ENCODE measurements around the gene UBE2V1.
"Not testable (repeated sequence)": the region's sequence is repeated elsewhere in the genome, so short reads cannot be mapped to it uniquely, and the experiment has no call there.

The UBE2V1 gene

DNA sequence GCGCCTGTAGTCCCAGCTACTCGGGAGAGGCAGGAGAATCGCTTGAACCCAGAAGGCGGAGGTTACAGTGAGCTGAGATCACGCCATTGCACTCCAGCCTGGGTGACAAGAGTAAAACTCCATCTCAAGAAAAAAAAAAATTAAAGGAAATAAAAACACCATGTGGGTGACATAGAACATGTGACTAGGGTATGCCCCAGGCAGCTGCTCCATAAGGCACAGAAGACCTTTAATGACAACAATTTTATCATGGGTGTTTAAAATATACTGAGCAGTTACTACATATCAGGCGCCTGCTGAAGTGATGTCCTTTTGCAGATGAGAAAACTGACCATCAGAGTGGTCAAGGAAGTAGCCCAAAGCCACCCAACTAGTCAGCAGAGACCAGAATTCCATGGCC lies 32.6 kb upstream of the UBE2V1 start:
- H3K4me1 ChIP-seq (ENCODE audit: insufficient read depth, low read length): peaks cover 36% of the 10 kb centered on the region
- H3K4me3 ChIP-seq (ENCODE audit: low read depth in 1 of 2, low read length in 2 of 2): no peak overlapping the region
- peaks cover 31% of the 10 kb centered on the region for H3K36me3 ChIP-seq (ENCODE audit: insufficient read depth, low read length)
- no peaks in the 10 kb centered on the region for H3K27me3 ChIP-seq (ENCODE audit: control insufficient read depth in 1 of 2, insufficient read depth in 2 of 2, low read length in 2 of 2)
- H3K9me3 ChIP-seq (ENCODE audit: low read length): no peaks in the 10 kb centered on the region
- no peak overlapping the region for H3K27ac ChIP-seq (ENCODE audit: low read depth, low read length)
- no peak overlapping the region for H3K9ac ChIP-seq (ENCODE audit: low read length)

DNA sequence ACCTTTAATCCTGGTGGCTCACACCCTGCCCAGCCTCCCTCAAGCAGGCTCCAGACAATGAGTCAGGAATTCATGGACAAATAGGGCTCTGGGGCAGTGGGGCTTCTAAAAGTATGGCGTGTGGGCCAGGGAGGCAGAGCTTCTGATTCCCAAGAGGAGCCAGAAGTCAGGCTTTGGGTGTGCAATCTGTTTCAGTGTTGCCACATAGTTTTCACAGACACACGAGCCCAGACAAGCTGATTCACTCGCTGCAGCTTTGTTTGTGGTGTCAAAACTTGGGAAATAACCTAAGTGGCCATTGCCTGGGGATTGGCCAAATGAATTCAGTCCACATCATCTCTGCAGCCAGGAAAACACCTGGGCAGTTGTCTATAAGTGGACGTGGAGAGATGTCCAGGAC lies 31.4 kb upstream of the UBE2V1 start:
- Histone ChIP-seq H3K9ac (ENCODE audit: low read length) (no peak overlapping the region), H3K4me3 (ENCODE audit: low read depth in 1 of 2, low read length in 2 of 2) (no peak overlapping the region), H3K9me3 (ENCODE audit: low read length) (no peaks in the 10 kb centered on the region), H3K27me3 (ENCODE audit: control insufficient read depth in 1 of 2, insufficient read depth in 2 of 2, low read length in 2 of 2) (no peaks in the 10 kb centered on the region), H3K27ac (ENCODE audit: low read depth, low read length) (no peak overlapping the region), H3K4me1 (ENCODE audit: insufficient read depth, low read length) (peaks cover 25% of the 10 kb centered on the region), H3K36me3 (ENCODE audit: insufficient read depth, low read length) (peaks cover 35% of the 10 kb centered on the region)

GRCh38 chr20:50142812-50143211 lies 29.9 kb upstream of the UBE2V1 start:
- Histone ChIP-seq H3K27me3 (ENCODE audit: control insufficient read depth in 1 of 2, insufficient read depth in 2 of 2, low read length in 2 of 2) (no peaks in the 10 kb centered on the region), H3K9me3 (ENCODE audit: low read length) (no peaks in the 10 kb centered on the region), H3K36me3 (ENCODE audit: insufficient read depth, low read length) (peaks cover 28% of the 10 kb centered on the region), H3K9ac (ENCODE audit: low read length) (no peak overlapping the region), H3K4me3 (ENCODE audit: low read depth in 1 of 2, low read length in 2 of 2) (no peak overlapping the region), H3K4me1 (ENCODE audit: insufficient read depth, low read length) (peaks cover 27% of the 10 kb centered on the region), H3K27ac (ENCODE audit: low read depth, low read length) (no peak overlapping the region)

DNA sequence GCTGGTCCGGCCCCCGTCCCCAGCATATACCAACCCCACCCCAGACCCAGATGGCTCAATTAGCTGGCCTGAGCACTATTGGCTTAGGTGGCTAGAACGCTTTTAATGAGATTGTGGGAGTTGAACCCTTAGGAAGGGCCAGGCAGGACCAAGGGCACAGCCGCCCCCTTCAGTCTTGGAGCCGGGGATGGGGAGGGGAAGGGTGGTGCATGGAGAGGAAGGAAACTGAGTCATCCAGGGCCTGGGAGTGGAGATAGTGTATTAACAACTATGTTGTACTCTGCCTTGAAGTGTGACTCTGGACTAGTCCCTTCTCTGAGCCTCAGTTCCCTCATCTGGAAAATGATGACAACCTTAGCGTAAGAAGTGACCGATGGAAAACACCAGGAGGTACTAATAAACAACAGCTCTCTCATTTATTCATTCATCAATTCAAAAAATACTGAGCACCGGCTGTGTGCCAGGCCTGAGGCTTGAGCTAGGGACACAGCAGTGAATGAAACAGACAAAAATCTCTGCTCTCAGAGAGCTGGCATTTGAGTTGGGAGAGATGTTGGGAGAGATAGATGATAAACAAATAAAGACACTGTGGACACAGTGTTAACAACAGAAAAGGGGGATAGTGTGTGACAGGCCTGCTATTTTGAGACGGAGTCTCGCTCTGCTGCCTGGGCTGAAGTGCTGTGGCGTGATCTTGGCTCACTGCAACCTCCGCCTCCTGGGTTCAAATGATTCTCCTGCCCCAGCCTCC lies 29.0 kb upstream of the UBE2V1 start:
- Histone ChIP-seq H3K27me3 (ENCODE audit: control insufficient read depth in 1 of 2, insufficient read depth in 2 of 2, low read length in 2 of 2) (no peaks in the 10 kb centered on the region), H3K4me3 (ENCODE audit: low read depth in 1 of 2, low read length in 2 of 2) (no peak overlapping the region), H3K9ac (ENCODE audit: low read length) (no peak overlapping the region), H3K27ac (ENCODE audit: low read depth, low read length) (no peak overlapping the region), H3K36me3 (ENCODE audit: insufficient read depth, low read length) (peaks cover 28% of the 10 kb centered on the region), H3K4me1 (ENCODE audit: insufficient read depth, low read length) (peaks cover 25% of the 10 kb centered on the region), H3K9me3 (ENCODE audit: low read length) (no peaks in the 10 kb centered on the region)

DNA sequence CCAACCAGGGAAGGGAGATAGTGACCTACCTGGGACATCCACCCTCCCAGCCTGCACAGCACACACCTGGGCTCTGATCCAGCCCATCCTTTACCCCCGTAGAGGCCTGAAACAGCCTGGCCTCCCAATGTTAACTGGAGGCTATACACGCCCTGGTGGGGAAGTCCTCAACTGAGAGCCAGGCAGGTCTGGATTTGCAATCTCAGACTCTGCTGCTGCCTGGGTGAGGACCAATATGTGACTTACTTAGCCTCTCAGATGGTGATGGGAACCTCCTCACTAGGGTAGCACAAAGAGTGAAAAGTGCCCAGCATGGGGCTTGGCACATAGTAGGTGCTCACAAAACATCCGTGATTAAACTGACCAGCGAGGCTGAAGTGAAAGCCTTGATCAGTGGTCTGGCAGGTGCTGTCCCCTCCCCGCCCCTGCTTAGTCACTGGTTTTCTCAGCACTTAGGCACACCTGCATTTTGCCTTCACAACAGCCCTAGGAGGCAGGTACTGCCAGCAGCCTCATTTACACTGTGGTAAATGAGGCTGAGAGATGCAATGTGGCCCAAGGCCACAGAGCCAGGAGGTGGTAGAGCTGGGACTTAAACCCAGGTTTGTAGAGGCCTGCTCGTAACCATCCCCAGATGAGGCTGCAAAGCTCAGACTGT lies 28.2 kb upstream of the UBE2V1 start:
- Histone ChIP-seq H3K27me3 (ENCODE audit: control insufficient read depth in 1 of 2, insufficient read depth in 2 of 2, low read length in 2 of 2) (no peaks in the 10 kb centered on the region), H3K4me1 (ENCODE audit: insufficient read depth, low read length) (peaks cover 20% of the 10 kb centered on the region), H3K27ac (ENCODE audit: low read depth, low read length) (no peak overlapping the region), H3K4me3 (ENCODE audit: low read depth in 1 of 2, low read length in 2 of 2) (no peak overlapping the region), H3K9ac (ENCODE audit: low read length) (no peak overlapping the region), H3K9me3 (ENCODE audit: low read length) (no peaks in the 10 kb centered on the region), H3K36me3 (ENCODE audit: insufficient read depth, low read length) (peaks cover 28% of the 10 kb centered on the region)

DNA sequence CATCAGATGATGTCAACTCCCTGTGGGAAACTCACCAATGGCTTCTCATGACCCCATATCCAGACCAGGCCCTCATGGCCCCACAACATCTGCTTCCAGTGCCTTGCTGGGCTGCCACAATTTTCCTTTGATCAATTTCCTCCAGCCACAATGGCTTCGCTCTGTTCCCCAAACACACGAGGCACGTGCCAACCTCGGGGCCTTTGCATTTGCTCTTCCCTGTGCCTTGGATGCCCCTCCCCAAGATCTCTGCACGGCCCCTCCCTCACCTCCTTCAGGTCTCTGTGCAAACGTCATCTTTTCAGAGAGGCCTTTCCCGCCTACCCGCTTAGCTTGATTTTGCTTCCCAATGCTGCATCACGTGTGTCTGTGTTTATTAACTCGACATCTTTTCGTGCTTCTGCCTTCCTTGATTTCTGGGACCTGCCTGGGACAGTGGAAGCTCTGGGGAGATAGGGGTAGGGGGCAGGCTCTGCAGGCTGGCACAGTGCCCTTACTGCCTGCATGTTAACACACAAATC lies 27.4 kb upstream of the UBE2V1 start:
- Histone ChIP-seq H3K36me3 (ENCODE audit: insufficient read depth, low read length) (peaks cover 28% of the 10 kb centered on the region), H3K4me3 (ENCODE audit: low read depth in 1 of 2, low read length in 2 of 2) (no peak overlapping the region), H3K9ac (ENCODE audit: low read length) (no peak overlapping the region), H3K27me3 (ENCODE audit: control insufficient read depth in 1 of 2, insufficient read depth in 2 of 2, low read length in 2 of 2) (no peaks in the 10 kb centered on the region), H3K27ac (ENCODE audit: low read depth, low read length) (no peak overlapping the region), H3K4me1 (ENCODE audit: insufficient read depth, low read length) (peaks cover 15% of the 10 kb centered on the region), H3K9me3 (ENCODE audit: low read length) (no peaks in the 10 kb centered on the region)

- Histone ChIP-seq H3K4me3 (ENCODE audit: low read depth in 1 of 2, low read length in 2 of 2) (no peak overlapping the region), H3K27me3 (ENCODE audit: control insufficient read depth in 1 of 2, insufficient read depth in 2 of 2, low read length in 2 of 2) (no peaks in the 10 kb centered on the region), H3K9me3 (ENCODE audit: low read length) (no peaks in the 10 kb centered on the region), H3K4me1 (ENCODE audit: insufficient read depth, low read length) (peaks cover 10% of the 10 kb centered on the region), H3K36me3 (ENCODE audit: insufficient read depth, low read length) (peaks cover 31% of the 10 kb centered on the region), H3K27ac (ENCODE audit: low read depth, low read length) (peak overlapping the region; percentile 24), H3K9ac (ENCODE audit: low read length) (no peak overlapping the region)
These were observed 25.8 kb upstream of the UBE2V1 start for GRCh38 chr20:50138479-50139393.

GRCh38 chr20:50138120-50138478 lies 25.1 kb upstream of the UBE2V1 start:
- Histone ChIP-seq H3K9me3 (ENCODE audit: low read length) (no peaks in the 10 kb centered on the region), H3K36me3 (ENCODE audit: insufficient read depth, low read length) (peaks cover 28% of the 10 kb centered on the region), H3K27me3 (ENCODE audit: control insufficient read depth in 1 of 2, insufficient read depth in 2 of 2, low read length in 2 of 2) (no peaks in the 10 kb centered on the region), H3K4me3 (ENCODE audit: low read depth in 1 of 2, low read length in 2 of 2) (no peak overlapping the region), H3K9ac (ENCODE audit: low read length) (no peak overlapping the region), H3K27ac (ENCODE audit: low read depth, low read length) (no peak overlapping the region), H3K4me1 (ENCODE audit: insufficient read depth, low read length) (peaks cover 16% of the 10 kb centered on the region)

GRCh38 chr20:50137702-50138101 lies 24.8 kb upstream of the UBE2V1 start:
- H3K36me3 ChIP-seq (ENCODE audit: insufficient read depth, low read length): peaks cover 27% of the 10 kb centered on the region
- not testable (repeated sequence) for H3K9me3 ChIP-seq (ENCODE audit: low read length); H3K4me3 ChIP-seq (ENCODE audit: low read depth in 1 of 2, low read length in 2 of 2); H3K27ac ChIP-seq (ENCODE audit: low read depth, low read length); H3K9ac ChIP-seq (ENCODE audit: low read length); H3K27me3 ChIP-seq (ENCODE audit: control insufficient read depth in 1 of 2, insufficient read depth in 2 of 2, low read length in 2 of 2)
- peaks cover 19% of the 10 kb centered on the region for H3K4me1 ChIP-seq (ENCODE audit: insufficient read depth, low read length)

DNA sequence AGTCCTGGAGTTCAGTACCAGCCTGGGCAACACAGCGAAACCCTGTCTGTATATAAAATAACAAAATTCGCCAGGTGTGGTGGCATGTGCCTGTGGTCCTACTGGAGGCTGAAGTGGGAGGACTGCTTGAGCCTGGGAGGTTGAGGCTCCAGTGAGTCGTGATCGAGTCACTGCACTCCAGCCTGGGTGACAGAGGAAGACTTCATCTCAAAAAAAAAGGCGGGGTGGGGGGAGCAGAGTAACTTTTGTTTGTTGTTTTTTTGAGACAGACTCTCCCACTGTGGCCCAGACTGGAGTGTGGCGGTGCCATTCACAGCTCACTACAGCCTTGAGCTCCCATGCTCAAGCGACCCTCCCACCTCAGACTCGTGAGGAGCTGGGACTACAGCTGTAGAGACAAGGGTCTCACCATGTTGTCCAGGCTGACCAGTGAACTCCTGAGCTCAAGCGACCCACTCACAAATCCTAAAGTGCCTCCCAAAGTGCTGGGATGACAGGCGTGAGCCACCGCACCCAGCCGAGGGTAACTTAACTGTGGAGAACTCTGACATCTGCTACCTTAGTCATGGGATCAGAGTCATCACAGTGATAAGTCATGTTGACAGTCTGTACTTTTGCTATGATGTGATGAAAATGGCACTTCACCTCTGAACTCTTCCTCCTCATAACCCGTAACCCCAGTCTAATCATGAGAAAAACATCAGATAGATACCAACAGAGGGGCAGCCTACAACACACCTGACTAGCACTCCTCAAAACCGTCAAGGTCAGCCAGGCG lies 24.1 kb upstream of the UBE2V1 start:
- Histone ChIP-seq H3K27ac (ENCODE audit: low read depth, low read length) (no peak overlapping the region), H3K4me3 (ENCODE audit: low read depth in 1 of 2, low read length in 2 of 2) (no peak overlapping the region), H3K9me3 (ENCODE audit: low read length) (no peaks in the 10 kb centered on the region), H3K36me3 (ENCODE audit: insufficient read depth, low read length) (peaks cover 25% of the 10 kb centered on the region), H3K4me1 (ENCODE audit: insufficient read depth, low read length) (peaks cover 24% of the 10 kb centered on the region), H3K27me3 (ENCODE audit: control insufficient read depth in 1 of 2, insufficient read depth in 2 of 2, low read length in 2 of 2) (no peaks in the 10 kb centered on the region), H3K9ac (ENCODE audit: low read length) (no peak overlapping the region)

DNA sequence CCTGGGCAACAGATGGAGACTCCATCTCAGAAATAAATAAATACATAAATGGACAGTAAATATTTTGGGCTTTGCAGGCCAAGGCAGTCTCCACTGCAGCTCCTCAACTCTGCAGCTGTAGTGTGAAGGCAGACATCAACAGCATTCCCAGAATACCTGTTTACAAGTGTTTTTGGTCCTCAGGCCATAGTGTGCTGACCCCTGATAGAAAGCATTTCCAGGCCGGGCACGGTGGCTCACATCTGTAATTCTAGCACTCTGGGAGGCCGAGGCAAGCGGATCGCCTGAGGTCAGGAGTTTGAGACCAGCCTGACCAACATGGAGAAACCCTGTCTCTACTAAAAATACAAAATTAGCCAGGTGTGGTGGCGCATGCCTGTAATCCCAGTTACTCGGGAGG lies 22.2 kb upstream of the UBE2V1 start:
- not testable (repeated sequence) for H3K9ac ChIP-seq (ENCODE audit: low read length); H3K36me3 ChIP-seq (ENCODE audit: insufficient read depth, low read length); H3K27me3 ChIP-seq (ENCODE audit: control insufficient read depth in 1 of 2, insufficient read depth in 2 of 2, low read length in 2 of 2); H3K27ac ChIP-seq (ENCODE audit: low read depth, low read length); H3K4me3 ChIP-seq (ENCODE audit: low read depth in 1 of 2, low read length in 2 of 2); H3K9me3 ChIP-seq (ENCODE audit: low read length)
- H3K4me1 ChIP-seq (ENCODE audit: insufficient read depth, low read length): peaks cover 36% of the 10 kb centered on the region

Measured in muscle layer of colon (tissue), 2 donors.